Left hindlimb (tissue), 1 donor: ENCODE data around the gene PPP6R1.

Experiments
- DNase-seq: peaks from one replicate; pipeline ENCODE4 v3.0.0-alpha.2; 2018

Gene PPP6R1

GRCh38 chr19:55258828-55259539 lies at the start of gene PPP6R1:
PPP6R1 (minus strand) TSS chr19:55259017; CDS start chr19:55247103, 11,914 bp downstream.
- peak; percentile 100 for DNase-seq

GRCh38 chr19:55308281-55308680 lies 49.5 kb upstream of the PPP6R1 start:
- no peak for DNase-seq

GRCh38 chr19:55306712-55307111 lies 47.9 kb upstream of the PPP6R1 start:
- no peak for DNase-seq

GRCh38 chr19:55305983-55306562 lies 47.3 kb upstream of the PPP6R1 start:
- no peak for DNase-seq

- DNase-seq, result no peak
These were observed 46.7 kb upstream of the PPP6R1 start for GRCh38 chr19:55305491-55305890.

GRCh38 chr19:55304980-55305379 lies 46.2 kb upstream of the PPP6R1 start:
- no peak for DNase-seq

GRCh38 chr19:55304279-55304978 lies 45.6 kb upstream of the PPP6R1 start:
- no peak for DNase-seq

- no peak for DNase-seq
These were observed 44.7 kb upstream of the PPP6R1 start for GRCh38 chr19:55303477-55303876.

GRCh38 chr19:55302318-55302703 lies 43.5 kb upstream of the PPP6R1 start:
- no peak for DNase-seq

- DNase-seq, result peak; percentile 90
These were observed 42.9 kb upstream of the PPP6R1 start for GRCh38 chr19:55301459-55302317.

- DNase-seq, result no peak
These were observed 42.2 kb upstream of the PPP6R1 start for GRCh38 chr19:55300886-55301458.

GRCh38 chr19:55299991-55300390 lies 41.2 kb upstream of the PPP6R1 start:
- no peak for DNase-seq

- DNase-seq, result no peak
These were observed 38.5 kb upstream of the PPP6R1 start for GRCh38 chr19:55297267-55297666.

- DNase-seq, result no peak
These were observed 30.4 kb upstream of the PPP6R1 start for GRCh38 chr19:55289117-55289796.

GRCh38 chr19:55287361-55288079 lies 28.7 kb upstream of the PPP6R1 start:
- DNase-seq, result no peak

- DNase-seq, result no peak
These were observed 26.5 kb upstream of the PPP6R1 start for GRCh38 chr19:55285229-55285890.

- no peak for DNase-seq
These were observed 25.7 kb upstream of the PPP6R1 start for GRCh38 chr19:55284405-55285058.

- DNase-seq, result peak; percentile 87
These were observed 24.9 kb upstream of the PPP6R1 start, which contains the start of gene BRSK1 for GRCh38 chr19:55283548-55284377. BRSK1 (plus strand) TSS chr19:55283997; CDS start chr19:55284443, 446 bp downstream.
